ENCODE data around the gene FAM163B.

- no peak for TF ChIP-seq GATA3 (IDR thresholded peaks at IDR 0.05; ENCODE audit: low read depth, low read length)
- TF ChIP-seq GATA2 (IDR thresholded peaks at IDR 0.05; ENCODE audit: low read depth, low read length), result no peak
These were observed 33.6 kb upstream of the FAM163B start for GRCh38 chr9:133642708-133643361.
